Raji (cell line): Measurements from ENCODE around the gene XRCC3.

Source experiments
- POLR2A ChIP-seq: IDR thresholded peaks from 2 replicates; pipeline ENCODE4 v1.6.1; 2011; ENCODE audit warnings: low read depth, low read length, control low read depth; ENCODE audit not compliant: insufficient read depth

XRCC3 gene

DNA sequence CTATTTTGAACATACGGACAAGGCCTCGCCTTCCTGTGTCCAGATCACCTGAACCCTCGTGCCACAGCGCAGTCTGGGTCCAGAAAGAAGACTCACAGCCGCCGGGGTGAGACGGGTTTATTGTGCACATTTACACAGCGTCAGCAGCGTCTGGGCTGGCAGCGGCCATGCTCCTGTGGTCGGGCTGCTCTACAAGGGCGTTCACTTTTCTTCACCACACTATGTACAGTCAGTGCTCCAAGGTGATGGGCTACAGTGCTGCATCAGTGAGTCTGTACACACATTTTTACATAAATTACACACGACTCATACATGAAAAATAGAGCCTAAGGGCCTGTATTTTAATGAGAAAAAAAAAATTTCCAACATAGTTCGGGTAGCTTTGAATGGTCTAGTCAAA lies 18.4 kb upstream of the XRCC3 start:
- no peak for TF ChIP-seq POLR2A

DNA sequence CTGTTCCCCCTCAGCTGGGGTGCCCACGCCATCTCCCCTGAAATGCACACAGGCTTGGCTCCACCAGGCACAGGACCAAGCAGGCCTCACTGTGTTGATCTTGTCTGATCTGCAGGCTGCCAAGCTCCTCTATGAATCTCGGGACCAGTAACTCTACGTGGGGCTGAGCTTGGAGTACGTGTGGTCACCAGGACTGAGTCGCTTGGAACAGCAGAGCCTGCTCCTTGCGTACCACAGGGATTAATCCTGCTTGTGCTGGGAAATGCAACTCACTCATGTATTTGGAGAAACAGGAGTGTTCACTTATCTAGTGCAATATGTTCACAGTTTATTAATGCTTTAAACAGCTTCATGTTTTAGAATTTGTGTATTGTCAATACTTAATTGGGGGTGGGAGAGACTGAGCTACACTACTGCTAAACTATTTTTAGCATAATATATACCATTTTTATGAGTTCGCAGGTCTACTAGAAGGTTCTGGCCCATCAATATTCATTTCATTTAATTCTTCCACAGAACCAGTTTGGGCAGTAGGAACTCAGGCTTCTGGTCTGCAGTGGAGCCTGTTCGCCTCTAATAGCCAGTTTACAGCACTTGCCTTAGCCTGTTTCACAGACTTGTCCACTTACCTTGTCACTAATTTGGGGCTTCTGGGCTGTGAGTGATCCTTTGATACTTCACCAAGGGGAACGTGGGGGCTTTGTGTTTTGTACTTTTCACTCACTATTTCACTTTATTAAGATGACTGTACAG lies 17.8 kb upstream of the XRCC3 start:
- no peak for TF ChIP-seq POLR2A

DNA sequence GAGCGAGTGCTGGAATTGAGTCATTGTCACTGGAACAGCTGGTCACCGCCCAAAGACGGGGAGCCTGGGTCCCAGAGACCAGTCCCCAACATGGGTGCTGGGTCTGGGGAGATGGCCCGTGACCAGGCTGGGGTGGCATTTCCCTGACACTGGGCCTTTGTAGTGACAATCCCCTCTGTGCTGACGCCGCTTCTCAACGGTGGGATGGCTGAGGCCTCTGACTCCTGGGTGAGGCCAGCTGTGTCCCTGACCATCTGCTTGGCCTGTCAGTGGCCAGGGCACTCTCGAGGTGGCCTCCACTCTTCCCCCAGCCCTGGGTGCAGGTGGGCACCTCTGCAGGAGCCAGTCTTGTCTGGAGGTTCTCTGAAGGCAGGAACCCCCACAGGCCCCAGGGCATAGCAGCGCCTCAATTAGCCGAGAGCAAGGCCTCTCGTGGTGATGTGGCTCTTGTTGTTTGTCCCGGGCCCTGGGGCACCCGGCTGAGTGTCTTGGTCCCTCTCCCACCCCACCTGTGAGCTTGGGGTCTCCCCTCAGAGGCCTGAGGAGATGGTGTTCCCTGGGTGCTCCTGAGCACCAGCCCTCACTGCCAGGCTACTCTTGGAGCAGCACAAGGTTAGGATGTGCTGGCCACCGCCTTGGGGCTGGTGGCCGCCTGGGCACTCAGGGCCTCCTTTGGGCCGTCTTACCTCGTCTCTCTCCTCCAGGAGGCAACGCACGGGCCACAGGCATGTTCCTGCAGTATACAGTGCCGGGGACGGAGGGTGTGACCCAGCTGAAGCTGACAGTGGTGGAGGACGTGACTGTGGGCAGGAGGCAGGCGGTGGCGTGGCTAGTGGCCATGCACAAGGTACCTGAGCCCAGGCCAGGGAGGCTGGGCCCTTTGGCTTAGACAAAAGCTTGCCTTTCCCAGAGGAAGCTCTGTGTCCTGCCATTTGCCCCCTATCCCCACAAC lies 16.9 kb upstream of the XRCC3 start:
- TF ChIP-seq POLR2A, result no peak

DNA sequence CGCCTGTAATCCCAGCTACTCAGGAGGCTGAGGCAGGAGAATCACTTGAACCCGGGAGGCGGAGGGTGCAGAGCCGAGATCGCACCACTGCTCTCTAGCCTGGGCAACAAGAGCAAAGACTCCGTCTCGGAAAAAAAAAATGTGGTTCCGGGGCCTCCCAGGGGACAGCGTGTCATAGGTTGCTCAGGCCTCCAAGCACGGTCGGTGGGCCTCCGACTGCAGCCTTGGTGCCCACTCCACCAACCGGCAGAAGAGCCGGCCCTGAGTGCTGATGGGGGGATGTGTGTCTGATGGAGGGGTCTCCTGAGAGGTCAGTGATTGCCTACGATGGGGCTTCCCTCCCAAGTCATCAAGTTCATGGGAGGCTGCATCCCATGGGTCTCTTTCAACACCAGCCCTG lies 16.2 kb upstream of the XRCC3 start:
- no peak for TF ChIP-seq POLR2A

DNA sequence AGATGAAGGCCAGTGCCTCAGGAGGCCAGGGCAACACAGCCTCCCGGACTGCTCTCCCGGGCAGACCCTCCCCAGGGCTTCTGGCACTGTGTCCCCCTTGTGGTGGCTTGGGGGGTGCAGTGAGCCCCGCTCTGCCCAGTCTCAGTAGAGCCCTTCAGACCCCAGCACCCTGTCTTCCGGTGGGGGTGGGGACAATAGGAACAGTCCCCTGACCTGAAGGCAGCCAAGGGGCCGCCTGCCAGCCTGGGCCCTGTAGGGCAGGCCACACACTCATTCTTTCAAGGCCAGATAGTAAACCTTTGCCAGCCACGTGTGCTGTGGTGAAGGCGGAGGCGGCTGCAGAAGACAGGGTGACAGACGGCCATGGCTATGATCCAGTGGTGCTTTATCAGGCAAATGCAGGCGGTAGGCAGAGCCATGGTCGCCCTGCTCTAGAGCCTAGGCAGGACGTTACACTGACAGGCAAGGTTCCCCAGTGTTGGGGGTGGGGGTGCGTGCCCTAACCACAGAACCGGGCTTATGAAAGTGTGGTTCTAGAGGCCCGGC lies 15.3 kb upstream of the XRCC3 start:
- no peak for TF ChIP-seq POLR2A

DNA sequence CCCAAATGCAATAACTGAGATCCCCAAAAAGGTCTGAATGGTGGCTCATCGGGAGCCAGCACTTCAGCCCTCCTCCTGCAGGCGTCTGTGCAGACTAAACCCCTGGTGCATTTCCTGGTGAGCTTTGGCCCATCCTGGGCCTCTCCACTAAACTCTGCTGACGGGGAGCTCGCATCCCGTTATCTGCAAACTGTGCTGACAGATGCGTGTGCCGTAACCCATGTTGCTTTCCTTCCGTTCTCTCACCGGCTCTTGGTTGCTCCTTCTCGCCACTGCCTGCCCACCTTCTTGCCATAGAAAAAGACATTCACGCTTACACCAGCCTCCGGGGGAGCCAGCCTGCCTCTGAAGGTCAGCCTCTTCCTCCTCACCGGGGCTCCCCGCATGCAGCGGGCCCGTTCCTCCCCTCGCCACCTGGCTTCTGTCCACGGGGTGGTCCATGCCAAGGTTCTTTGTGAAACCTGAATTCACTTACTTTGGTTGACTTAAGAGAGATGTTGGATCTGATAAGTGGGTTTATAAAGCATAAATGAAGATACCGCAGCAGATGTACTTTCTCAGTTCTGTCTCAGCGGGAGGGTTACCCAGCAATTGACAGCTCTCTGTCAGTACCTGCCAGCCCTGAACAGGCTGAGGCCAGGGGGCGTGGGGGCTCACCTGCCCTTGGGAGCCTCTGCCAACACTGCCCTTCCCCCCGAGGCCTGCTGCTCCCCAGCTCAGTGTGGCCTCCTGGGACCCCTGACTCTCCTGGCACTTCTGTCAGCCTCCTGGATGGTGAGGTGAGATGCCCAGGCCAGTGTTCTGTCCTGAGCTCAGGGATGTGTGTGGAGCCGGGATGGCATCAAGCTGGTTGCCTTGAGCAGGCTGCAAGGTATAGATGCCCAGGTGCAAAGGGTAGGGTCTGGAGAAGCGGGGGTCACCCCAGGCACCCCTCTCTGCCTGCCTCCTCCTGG lies 14.5 kb upstream of the XRCC3 start:
- no peak for TF ChIP-seq POLR2A

DNA sequence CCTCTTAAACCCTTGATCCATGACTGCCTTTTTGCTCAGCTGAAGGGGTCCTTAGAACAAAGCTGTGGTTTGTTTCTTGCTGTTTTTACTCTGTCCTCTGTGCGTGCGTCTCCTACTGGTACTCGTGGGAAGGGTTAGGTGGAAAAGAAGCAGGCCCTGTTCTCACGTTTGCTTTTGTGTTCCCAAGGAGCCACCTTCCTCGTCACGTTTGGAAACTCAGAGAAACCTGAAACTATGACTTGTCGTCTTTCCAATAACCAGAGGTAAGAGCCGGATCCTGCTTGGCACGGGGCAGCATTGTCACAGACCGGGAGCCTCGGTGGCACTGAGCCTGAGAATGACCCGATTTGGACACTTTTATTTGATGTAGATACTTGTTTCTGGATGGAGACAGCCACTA lies 13.5 kb upstream of the XRCC3 start:
- TF ChIP-seq POLR2A, result no peak

DNA sequence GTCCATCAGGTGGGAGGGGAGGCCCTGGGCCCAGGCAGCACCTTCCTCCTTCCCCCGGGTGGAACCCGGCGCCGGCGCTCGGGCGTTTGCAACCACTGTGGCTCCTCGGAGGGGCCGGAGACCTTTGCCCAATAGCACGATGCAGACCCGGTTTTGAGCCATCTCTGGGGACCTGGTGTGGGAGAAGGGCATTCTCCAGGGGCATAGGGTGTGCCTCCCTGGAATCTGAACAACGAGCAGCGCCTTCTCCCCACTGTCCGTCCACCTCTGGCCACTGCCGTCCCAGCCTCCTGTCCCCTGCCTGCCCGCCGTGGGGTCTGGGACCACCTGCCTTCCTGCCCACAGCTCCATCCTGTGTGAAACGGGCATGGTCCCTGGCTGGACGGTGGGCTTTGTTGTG lies 12.9 kb upstream of the XRCC3 start:
- TF ChIP-seq POLR2A, result no peak

DNA sequence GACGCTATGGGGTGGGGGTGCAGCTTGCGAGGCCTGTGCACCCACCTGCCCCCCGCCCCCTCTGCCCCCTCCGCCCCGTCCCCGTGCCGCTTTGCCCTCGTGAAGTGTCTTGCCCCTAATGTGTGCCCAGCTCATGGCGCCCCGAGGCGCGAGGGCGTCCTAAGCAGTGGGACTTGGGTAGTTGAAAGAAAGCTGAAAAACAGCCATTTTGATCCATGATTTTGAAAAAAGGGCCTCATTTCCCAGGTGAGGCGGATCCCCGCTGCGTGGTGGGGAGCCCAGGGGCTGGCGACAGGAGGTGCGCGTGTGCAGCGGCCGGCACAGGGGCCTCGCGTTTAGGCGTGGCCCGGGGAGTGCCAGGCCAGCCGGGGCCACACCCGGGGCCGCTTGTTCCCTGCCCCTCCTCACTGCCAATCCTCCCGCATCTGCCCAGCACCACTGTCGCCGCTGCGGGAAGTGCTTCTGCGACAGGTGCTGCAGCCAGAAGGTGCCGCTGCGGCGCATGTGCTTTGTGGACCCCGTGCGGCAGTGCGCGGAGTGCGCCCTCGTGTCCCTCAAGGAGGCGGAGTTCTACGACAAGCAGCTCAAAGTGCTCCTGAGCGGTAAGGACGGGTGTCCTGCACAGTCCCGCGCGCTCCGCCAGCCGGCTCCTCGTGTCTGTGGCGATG lies 12.2 kb upstream of the XRCC3 start:
- TF ChIP-seq POLR2A, result no peak

DNA sequence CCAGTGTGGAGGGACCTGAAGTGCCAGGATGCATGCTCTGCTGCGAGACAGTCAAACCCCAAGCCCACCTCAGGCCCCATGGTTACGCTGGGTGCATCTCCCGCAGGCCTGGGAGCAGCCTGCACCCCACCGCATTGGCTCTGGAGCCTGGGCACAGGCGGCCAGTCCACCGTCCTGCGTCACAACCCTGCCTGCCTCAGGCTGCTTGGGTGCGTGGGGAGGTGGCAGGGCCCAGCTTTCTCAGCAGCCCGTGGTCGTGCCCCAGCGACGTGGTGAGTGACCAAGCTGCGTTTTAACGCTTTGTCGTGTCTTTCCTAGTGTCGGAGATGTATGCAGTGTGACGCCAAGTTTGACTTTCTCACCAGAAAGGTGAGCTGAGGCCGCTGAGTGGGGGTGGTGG lies 11.2 kb upstream of the XRCC3 start:
- no peak for TF ChIP-seq POLR2A

DNA sequence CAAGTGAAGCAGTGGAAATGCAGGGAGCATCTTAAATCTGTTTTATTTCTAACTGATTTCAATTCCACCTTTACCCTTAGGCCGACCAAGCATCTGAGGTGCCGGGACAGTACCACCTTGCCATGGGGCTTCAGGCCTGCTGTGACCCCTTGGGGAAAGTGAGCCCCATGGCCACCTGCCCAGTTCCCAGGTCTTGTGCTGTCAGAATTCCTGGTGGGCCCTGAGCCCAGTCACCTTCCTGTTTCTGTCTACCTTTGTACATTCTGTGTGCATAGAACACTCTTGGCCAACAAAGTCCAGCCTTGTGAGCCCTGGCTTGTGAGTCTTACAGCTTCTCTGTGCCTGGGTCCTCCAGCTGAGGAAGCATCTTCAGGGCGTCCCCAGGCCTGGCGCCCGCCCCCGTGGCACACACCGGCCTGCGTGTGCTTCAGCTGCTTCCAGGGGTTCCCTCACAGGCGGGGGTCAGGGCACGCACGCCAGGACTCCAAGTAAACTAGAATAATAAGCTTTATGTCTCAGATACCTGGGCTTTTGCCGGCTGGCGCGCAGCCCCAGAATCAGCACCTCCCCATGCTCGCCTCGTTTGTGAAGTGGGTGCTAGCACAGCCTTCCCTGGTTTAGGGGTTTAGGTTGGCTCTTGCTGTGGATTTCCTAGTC lies 10.6 kb upstream of the XRCC3 start:
- TF ChIP-seq POLR2A, result no peak

DNA sequence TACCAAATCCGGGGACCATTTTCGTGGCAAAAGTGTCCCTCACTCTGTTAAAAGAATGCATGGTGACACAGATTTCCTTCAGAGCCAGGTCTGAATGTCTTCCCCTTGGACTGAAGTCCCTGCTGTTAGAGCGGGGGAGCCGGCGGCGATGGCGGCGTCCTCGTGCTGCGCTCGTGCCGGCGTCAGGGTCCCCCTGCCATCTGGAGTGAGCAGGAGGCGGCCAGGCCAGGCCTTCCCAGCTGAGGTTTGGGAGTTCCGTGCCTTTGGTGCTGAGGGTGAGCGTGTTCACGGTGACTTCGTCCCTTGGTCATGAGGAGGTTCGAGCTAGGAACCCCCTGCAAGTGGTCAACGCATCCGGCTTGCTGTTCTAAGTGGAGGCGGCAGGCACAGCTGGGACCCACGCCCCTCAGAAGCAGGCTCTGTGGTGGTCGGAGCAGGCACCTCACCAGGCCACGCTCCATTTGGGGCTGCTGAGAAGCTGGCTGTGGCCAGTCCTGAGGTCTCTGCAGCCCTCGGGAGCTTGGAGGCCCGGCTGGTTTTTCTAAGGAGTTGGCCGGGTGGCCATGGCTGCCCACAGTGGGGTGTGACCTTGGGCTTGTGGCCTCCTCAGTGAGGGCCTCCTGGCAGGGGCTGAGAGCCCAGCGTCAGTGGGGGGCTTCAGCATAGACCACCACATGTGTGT lies 9.9 kb upstream of the XRCC3 start:
- no peak for TF ChIP-seq POLR2A

DNA sequence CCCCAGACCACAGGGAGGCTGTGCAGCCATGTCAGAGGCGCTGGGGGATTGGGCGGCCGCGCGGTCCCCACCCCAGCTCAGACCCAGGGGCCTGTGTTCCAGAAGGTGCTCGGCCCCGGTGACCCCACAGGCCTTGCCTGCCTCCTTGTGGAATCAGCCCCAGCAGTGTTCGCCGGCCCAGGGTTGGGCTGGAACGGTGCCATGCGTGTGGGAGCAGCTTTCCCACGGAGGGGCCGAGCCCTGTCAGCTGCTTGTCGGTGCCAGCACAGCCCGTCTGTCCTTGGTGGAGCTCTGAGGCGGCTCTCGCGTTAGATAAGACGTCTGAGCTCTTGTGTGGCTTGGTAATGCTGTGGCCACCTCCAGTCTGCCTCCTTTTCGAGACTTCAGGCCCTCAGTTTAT lies 8.9 kb upstream of the XRCC3 start:
- no peak for TF ChIP-seq POLR2A
